ENCODE results near the gene SFMBT2. TPM values are rescaled to one million over a fixed set of nuclear protein-coding genes. Genes with fewer than 3 reads are reported as not detected.

Gene SFMBT2
- total RNA-seq (1 to 10 TPM; 3.0 to 8.2 (median 5.0) TPM), polyA plus RNA-seq (under 1 TPM; 0.53 to 0.87 (median 0.59) TPM)
- long read RNA-seq, donor 1, result 0 reads
- long read RNA-seq, donor 2, result 0 reads

GRCh38 chr10:7410862-7411670, at the start of gene SFMBT2:
SFMBT2 (minus strand) TSS chr10:7411034; CDS start chr10:7381898, 29,136 bp downstream.
- intact Hi-C loops (cut with DNase I), result loop anchor here (10.0 kb wide), 4 partner anchors 496 to 746 kb away; no protein-coding TSS in a partner anchor
- peak within 1 kb of the TSS; percentile 77 for H3K4me3 ChIP-seq
- peaks cover 0 to 8% (median 5%) of the 10 kb centered on the region in 3 donors for H3K27me3 ChIP-seq (ENCODE audit: insufficient read depth in 3 of 3, low read length in 2 of 3)
- peak; percentile 5 for TF ChIP-seq CTCF (IDR thresholded peaks at IDR 0.05)
- 0 to 1% (median 0%) methylated on average over 60 to 66 of the region's 66 CpGs for WGBS, 3 donors
- no peaks in the 10 kb centered on the region for H3K9me3 ChIP-seq
- peaks cover 16% of the 10 kb centered on the region for H3K4me1 ChIP-seq
- DNase-seq, result peak; percentile 64 to 77
- no peaks in the 10 kb centered on the region for H3K36me3 ChIP-seq (ENCODE audit: insufficient read depth in 1 of 2, low read depth in 1 of 2)
- H3K27ac ChIP-seq, result peak within 1 kb of the TSS; percentile 81
- peak; percentile 51 to 68 (median 56) for ATAC-seq

GRCh38 chr10:7460006-7460405, 49.2 kb upstream of the SFMBT2 start:
- H3K4me3 ChIP-seq, result no peak overlapping the region
- ATAC-seq (no peak), DNase-seq (no peak)
- 94 to 99% (median 96%) methylated on average over 6 of the region's 6 CpGs for WGBS, 3 donors
- no peaks in the 10 kb centered on the region for H3K4me1 ChIP-seq
- no peaks in the 10 kb centered on the region for H3K27me3 ChIP-seq (ENCODE audit: insufficient read depth in 3 of 3, low read length in 2 of 3)
- no peak overlapping the region for H3K27ac ChIP-seq
- no peaks in the 10 kb centered on the region for H3K9me3 ChIP-seq
- intact Hi-C loops (cut with DNase I), result no loop called here
- no peaks in the 10 kb centered on the region for H3K36me3 ChIP-seq (ENCODE audit: insufficient read depth in 1 of 2, low read depth in 1 of 2)
- TF ChIP-seq CTCF (IDR thresholded peaks at IDR 0.05), result no peak

DNA sequence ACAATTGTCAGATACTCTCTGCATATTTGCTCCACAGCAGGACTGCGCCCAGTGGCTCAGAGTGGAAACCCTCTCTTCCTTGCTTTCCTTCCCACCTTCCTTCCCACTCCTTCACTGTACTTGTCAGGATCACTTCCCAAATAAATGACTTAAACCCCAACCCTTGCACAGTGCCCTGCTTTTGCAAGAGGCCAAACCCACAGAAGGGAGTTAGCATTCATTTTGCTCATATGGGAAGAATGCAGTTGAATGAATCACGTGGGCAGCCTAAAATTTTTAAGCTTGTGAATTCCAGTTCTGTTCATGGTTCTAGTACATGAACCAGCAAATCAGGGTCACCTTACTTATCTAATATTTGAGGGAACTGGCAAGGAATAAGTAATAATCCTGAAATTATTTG, 47.7 kb upstream of the SFMBT2 start:
- WGBS, 3 donors, result 53 to 56% (median 53%) methylated on average over 2 of the region's 2 CpGs
- H3K27me3 ChIP-seq (ENCODE audit: insufficient read depth in 3 of 3, low read length in 2 of 3), result no peaks in the 10 kb centered on the region
- DNase-seq (no peak), ATAC-seq (no peak)
- no peak overlapping the region for H3K4me3 ChIP-seq
- H3K27ac ChIP-seq, result no peak overlapping the region
- H3K36me3 ChIP-seq (ENCODE audit: insufficient read depth in 1 of 2, low read depth in 1 of 2), result no peaks in the 10 kb centered on the region
- H3K4me1 ChIP-seq, result no peaks in the 10 kb centered on the region
- intact Hi-C loops (cut with DNase I), result no loop called here
- no peak for TF ChIP-seq CTCF (IDR thresholded peaks at IDR 0.05)
- H3K9me3 ChIP-seq, result no peaks in the 10 kb centered on the region

DNA sequence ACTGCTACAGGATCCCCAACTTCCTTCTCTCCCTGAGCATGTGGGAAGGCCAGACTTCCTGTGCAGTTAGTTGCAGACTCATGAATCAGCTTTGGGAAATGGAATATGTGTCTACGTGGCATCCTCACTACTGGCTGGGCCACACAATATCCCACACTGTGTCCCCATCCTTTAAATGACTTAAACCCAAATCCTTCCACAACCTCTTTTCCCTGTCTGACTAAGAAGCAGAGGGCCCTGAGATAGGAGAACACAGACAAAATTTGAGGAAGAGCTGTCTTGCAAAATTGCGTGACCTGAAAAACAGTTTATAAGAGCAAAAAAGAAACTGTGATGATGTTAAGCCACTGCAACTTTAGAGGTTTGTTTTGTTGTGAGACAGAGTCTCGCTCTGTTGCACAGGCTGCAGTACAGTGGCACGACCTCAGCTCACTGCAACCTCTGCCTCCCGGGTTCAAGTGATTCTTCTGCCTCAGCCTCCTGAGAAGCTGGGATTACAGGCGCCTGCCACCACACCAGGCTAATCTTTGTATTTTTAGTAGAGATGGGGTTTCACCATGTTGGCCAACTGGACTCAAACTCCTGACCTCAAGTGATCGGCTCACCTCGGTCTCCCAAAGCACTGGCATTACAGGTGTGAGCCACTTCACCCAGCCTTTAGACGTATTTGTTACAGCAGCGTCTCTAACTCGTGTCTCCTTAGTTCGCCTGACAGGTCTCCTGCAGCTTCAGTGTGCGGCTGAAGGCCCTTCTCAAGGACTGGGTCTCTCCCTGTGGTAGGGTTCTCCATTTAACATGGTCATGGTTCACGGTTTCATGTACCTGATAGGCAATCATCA, 46.9 kb upstream of the SFMBT2 start:
- H3K4me1 ChIP-seq, result no peaks in the 10 kb centered on the region
- no peak for TF ChIP-seq CTCF (IDR thresholded peaks at IDR 0.05)
- ATAC-seq (no peak), DNase-seq (no peak)
- intact Hi-C loops (cut with DNase I), result no loop called here
- no peak overlapping the region for H3K27ac ChIP-seq
- H3K36me3 ChIP-seq (ENCODE audit: insufficient read depth in 1 of 2, low read depth in 1 of 2), result no peaks in the 10 kb centered on the region
- no peaks in the 10 kb centered on the region for H3K27me3 ChIP-seq (ENCODE audit: insufficient read depth in 3 of 3, low read length in 2 of 3)
- no peaks in the 10 kb centered on the region for H3K9me3 ChIP-seq
- H3K4me3 ChIP-seq, result no peak overlapping the region
- WGBS, 3 donors, result 88% methylated on average over 14 of the region's 14 CpGs
